ENCODE data around the gene VWA5B1.
"Not testable (repeated sequence)": the region's sequence is repeated elsewhere in the genome, so short reads cannot be mapped to it uniquely, and the experiment has no call there.

VWA5B1 gene, protein sequence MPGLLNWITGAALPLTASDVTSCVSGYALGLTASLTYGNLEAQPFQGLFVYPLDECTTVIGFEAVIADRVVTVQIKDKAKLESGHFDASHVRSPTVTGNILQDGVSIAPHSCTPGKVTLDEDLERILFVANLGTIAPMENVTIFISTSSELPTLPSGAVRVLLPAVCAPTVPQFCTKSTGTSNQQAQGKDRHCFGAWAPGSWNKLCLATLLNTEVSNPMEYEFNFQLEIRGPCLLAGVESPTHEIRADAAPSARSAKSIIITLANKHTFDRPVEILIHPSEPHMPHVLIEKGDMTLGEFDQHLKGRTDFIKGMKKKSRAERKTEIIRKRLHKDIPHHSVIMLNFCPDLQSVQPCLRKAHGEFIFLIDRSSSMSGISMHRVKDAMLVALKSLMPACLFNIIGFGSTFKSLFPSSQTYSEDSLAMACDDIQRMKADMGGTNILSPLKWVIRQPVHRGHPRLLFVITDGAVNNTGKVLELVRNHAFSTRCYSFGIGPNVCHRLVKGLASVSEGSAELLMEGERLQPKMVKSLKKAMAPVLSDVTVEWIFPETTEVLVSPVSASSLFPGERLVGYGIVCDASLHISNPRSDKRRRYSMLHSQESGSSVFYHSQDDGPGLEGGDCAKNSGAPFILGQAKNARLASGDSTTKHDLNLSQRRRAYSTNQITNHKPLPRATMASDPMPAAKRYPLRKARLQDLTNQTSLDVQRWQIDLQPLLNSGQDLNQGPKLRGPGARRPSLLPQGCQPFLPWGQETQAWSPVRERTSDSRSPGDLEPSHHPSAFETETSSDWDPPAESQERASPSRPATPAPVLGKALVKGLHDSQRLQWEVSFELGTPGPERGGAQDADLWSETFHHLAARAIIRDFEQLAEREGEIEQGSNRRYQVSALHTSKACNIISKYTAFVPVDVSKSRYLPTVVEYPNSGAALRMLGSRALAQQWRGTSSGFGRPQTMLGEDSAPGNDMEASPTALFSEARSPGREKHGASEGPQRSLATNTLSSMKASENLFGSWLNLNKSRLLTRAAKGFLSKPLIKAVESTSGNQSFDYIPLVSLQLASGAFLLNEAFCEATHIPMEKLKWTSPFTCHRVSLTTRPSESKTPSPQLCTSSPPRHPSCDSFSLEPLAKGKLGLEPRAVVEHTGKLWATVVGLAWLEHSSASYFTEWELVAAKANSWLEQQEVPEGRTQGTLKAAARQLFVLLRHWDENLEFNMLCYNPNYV

DNA sequence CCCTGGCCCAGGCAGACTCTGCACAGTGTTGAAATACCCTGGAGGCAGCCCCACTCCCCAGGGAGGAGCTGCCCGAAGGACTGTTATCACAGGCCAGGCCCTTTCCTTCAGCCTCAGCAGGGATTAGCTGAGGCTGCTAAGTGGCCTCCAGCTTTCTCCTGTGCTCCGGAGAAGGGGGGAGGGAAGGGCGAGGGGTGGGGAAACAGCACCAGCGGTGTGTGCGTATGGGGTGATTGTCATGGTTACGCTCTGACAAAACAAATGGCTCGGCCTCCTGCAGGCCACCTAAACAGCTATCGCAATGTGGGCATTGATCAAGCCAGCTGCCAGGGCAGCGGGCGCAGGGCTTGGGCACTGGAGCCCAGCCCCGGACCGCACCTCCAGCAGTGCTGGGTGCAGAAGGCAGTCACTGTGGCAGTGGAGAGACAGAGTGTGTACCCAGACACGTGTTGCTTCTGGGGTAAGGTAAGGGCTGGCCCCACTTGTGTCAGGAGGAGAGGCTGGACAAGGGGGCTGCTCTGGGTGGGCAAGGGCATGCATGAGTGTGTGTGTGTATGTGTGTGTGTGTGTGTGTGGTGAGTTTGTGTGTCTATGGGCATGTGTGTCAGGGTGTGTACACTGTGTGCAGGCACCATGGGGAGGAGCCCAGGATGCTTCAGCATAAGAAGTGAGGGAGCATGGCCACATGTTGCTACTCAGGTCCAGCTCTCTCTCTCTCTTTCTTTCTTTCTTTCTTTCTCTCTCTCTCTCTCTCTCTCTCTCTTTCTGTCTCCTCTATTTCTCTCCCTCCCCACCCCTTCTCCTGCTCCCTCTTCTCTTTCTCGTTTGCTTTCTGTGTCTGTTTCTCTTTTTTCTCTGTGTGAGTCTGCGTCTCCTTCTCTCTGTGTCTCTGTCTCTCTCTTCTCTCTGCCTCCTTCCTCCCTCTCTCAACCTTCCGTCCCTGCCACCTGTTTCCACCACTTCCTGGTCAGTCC is at the start of gene VWA5B1:
Gene VWA5B1 (plus strand): TSS at position 252 of the 974 bp plus-strand sequence. CDS start 19,727 bp downstream, outside the sequence.
- DNase-seq: no peak

DNA sequence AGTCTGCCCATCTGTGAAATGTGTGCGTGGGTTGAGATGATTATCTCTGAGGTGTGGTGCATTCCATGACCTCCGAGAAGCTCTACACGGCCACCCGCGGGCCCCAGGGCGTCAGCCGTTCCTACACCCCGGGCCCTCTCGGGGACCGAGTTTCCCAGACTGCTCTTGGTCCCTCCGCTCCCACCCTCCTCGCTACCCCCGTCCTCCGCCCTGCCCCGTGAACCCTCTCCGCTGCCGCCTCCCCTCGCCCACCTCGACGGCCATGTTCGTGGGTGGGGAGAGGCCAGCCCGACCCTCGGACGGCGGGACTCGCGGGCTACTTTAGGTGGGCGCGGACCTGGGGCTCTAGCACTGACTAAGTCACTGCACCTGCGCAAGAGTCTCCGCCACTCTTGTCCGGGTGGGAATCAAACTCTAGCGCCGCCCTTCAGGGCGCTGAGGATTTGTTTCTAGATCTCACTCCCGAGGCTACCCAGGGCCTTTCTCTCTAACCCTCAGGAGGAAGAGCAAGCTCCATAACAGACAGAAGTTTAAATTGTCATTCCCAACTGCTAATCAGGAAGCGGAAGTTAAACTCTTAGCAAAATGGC is 47.7 kb upstream of the VWA5B1 start:
- DNase-seq: no peak

DNA sequence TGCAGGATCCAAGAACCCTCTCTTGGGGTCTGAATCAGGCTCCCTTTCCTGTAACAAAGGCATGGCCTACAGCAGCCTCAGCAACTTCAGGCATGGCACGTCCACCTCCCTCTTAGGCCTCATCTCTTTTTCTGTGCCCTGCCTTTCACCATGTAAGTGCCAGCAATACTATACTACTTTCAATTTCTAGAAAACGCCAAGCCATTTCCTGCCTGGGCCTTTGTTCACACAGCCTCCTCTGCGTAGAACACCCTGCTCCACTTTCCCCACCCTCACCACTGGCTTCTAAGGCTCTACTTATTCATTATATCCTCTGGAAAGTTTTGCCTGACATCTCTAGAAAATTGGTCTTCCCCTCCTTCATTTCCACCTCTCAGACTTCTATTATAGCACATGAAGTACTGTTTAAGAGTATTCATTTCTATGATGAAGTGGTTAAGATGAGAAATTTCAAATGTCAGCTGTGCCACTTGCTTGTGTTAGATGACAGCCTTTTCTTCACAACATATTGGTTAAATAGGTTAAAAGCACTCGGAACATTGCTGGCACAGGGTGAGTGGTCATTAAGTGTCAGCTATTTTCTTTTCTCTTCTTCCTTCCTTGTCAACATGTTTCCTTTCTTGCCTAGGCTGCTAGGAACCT is 41.6 kb upstream of the VWA5B1 start:
- no peak for DNase-seq

DNA sequence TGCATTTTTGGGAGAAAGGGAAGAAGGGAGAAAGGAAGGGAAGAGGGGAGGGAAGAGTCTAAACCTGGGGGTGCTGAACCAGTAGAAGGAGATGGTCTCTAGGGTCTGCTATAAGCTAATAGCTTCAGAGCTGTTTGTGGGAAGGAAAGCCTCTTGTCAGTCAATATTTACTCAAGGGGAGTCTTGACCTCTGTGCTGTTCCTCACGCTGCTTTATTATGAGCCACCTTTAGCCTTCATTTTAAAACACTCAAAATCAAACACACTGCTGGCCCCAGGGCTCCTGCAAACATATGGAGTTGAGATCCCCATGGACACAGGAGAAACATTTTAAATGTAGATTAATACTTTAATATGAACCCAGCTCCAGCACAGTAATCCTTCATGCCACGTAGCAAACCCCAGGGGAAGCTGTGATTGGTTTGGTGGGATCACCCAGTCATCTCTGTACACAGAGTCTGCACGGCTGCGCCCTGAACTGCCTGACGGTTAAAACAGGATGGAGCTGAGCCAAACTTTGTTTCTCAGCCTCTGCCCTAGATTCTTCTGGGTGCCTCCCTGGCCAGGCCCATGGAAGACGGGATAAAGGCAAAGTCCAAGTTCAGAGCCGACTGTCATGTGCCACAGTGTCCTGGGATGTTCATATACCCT is 40.2 kb upstream of the VWA5B1 start:
- no peak for DNase-seq

DNA sequence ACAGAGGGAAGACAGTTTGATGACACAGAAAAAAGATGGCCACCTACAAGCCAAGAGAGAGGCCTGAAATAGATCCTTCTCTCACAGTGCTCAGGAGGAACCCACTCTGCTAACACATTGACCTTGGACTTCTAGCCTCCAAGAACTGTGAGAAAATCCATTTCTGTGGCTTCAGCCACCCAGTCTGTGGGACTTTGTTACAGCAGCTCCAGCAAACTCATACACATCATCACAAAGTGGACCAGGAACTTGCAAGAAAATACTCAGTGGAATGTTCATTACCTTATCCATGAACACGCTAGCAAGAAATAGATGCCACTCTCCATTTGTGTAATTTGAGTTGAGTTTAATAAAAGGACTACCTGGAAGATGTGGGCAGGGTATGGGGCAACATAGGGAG is 38.1 kb upstream of the VWA5B1 start:
- no peak for DNase-seq

DNA sequence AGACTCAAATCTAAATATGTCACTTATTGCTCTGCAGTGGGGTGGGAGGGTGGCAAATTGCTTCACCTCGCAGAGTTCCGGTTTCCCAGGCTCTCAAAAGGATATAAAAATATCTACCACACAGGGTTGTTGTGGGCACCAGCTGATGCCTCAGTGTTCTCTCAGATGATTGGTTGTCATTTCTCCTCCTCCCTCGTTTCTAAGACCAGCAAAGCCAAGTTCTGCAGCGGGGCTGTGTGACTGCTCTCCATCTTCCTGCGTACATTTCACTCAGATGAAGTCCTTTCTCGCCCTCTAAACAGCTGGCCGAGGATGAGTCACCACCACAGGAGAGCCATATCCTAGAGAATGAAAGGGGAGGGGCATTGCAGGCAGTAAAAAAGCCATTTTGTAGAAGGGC is 35.0 kb upstream of the VWA5B1 start:
- no peak for DNase-seq

DNA sequence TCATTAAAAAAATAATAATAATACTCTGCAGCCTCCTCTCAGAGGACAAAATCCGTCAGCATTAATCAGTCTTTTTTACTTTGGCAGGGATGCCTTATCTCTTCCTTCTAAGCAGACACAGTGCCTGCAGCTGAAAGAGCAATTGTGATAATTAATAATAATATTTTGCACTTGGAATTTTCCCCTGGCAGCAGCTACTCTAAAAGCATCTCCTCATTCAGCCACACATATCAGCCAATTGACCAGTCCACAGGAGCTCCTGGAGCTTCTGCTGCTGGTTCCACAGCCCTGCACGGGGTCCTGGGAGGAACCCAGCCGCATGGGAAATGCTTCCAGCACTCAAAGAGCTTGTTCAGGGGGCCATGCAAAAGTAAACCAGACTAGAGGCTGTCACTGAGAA is 31.0 kb upstream of the VWA5B1 start:
- no peak for DNase-seq

DNA sequence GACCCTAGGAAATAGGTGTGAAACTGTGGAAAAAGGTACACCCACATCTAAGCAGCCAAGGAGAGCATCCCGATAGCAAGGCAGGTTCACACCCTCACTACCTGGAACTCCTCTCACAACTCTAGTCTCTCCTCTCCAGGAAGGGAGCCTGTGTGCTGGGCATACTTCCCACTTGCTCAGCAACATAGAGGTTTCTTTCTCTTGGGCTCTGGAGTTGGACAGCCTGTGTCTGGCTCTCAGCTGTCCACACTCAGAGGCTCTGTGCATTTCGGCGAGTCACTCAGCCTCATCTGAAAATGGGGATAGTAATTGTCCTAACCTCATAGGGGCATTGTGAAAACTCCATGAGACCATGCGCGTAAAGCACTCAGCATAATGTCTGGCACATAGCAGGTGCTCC is 29.6 kb upstream of the VWA5B1 start:
- no peak for DNase-seq

DNA sequence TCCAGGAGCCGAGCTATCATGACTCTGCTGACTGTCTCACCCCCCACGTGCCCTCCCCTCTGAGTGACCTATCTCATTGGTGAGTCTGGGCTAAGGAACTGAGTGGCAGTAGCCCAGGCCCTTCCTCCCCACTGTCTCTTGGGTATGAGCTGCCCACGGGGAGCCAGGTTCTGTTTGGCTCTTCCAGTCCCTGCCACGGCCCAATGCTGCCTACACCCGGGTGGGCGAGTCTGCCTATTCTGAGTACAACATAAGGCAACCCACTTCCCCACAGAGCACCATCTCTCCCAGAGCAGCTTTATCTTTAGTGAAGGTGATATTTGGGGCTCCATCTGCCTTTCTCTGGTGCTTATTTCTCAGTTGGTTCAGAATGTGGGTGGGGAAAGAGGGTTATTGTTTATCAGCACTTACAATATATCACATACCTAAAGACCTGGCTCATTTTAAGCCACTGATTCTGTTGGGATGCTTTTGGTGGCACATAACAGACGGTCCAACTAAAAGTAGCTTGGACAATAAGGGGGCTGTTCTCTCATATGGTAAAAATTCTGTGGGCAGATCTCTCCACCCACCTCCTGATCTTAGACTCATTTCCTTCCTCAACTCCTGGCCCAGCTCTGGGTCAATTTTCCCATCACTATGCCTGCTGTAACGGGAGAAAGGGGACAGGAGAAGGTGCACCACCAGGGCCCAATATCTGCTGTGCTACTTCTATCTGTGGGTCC is 27.7 kb upstream of the VWA5B1 start:
- DNase-seq: no peak

DNA sequence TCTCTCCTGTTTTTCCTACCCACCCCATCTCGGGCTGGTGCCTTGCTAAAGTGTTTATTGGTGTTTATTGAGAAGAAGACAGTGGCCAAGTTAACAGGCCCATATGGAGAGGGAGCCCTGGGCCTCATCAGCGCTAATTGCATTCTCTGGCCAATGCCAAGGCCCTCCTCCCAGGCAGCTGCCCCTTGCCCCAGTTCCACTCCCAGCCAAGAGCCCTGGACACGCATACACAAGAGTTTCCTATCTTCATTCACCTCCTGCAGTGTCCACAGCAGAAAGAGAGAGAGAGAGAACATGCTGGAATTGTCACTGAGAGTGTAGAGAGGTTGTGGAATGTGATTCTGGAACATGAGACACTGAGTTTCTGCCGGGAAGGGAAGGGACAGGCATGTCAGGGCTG is 25.4 kb upstream of the VWA5B1 start:
- DNase-seq: no peak

DNA sequence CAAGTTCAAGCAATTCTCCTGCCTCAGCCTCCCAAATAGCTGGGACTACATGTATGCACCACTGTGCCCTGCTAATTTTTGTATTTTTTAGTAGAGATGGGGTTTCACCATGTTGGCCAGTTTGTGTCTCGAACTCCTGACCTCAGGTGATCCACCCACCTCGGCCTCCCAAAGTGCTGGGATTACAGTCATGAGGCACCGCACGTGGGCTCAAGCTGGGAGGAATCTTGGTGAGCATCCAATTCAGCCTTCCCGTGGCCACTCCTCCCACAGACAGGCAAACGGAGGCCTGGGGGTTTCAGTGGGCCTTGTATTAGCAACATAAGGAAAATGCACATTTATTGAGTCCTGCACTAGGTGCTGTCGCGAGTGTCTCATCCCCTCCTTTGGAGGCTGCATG is 24.5 kb upstream of the VWA5B1 start:
- DNase-seq: no peak

DNA sequence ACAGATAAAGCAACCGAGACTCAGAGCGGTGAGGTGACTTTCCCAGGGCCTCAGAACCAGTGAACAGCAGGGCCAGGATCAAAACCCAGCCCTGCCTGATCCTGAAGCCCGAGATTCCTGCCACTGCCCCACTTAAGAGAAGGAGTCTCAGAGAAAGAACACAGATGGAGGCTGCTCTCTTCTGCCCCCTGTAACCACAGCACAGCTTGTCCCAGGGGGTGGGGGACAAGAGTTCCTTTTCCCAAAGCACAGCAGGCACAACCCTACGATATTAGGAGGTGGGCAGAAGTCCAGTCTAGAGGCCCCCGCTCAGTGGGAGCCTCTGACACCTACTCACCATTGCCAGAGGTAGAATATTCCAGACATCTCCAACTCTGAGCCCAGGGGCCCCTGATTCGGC is 24.0 kb upstream of the VWA5B1 start:
- no peak for DNase-seq

DNA sequence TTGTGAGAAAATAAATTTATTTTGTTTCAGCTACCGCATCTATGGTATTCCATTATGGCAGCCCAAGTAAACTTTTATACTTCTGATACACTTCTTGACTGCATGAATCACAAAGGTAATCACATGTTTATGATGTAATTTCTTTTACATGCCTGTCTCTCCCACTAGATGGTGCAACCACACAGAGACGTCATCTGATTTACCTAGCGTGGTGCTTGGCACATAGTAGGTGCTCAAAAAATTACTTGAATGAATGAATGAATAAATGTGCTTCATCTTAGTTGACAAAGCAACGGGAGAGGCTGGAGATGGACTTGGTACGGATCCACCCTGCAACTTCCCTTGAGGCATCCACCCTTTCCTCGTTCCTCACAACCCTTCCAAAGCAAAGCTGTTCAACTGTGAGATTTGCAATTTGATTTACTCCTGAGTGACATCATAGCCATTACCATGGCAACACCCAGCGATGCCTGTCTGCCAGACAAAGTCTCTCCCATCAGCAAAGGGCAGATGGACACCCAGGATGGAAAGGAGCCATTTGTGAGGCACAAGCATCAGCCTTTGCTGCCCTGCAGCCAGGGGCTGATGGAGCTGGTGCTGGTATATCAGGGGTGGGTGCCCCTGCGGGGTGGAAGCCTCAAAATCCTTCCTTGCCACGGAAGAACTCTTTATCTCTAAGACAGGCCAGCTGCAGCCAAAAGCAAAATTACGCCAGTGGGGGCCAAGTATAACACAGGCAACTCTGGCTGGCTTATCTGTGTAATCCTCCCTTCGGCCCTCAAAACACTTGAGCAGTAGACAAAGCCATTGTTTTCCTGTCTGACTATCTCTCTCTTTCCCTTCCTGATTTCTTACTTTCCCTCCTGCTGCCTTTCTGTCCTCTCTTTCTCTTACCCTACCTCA is 18.9 kb upstream of the VWA5B1 start:
- DNase-seq: no peak

DNA sequence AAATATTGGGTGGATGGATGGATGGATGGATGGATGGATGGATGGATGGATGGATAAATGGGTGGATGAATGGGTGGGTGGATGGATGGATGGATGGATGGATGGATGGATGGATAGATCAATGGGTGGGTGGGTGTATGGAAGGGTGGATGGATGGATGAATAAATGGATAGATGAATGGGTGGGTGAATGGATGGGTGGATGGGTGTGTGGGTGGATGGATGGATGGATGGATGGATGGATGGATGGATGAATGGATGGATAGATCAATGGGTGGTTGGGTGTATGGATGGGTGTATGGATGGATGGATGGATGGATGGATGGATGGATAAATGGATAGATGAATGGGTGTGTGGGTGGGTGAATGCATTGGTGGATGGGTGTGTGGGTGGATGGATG is 17.0 kb upstream of the VWA5B1 start:
- DNase-seq: not testable (repeated sequence)

DNA sequence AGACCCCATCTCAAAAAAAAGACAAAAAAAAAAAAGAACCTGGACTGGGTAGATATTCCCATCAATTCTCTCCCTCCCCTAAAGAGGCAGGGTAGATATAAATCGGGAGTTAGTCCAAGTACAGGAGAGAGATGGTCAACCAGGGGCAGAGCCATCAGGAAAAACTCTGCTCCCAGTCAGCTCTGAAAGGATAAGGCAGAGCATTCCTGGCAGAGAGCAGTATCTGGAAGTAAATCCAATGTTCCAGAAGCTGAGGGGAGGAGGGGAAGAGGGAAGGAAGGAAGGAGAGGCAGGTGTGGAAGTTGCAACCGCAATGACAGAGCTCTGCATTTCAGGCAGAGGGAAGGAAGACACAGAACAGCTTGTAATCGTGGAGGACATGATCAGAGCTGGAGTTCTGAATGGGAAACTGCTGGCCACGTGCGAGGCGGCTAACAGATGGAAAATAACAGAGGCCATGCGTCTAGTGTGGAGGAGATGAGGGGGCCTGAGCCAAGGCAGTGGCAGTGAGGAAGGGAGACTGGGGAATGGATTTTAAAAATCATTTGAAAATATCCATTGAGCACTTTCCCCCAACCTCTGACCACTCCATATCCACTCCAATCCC is 15.3 kb upstream of the VWA5B1 start:
- no peak for DNase-seq

DNA sequence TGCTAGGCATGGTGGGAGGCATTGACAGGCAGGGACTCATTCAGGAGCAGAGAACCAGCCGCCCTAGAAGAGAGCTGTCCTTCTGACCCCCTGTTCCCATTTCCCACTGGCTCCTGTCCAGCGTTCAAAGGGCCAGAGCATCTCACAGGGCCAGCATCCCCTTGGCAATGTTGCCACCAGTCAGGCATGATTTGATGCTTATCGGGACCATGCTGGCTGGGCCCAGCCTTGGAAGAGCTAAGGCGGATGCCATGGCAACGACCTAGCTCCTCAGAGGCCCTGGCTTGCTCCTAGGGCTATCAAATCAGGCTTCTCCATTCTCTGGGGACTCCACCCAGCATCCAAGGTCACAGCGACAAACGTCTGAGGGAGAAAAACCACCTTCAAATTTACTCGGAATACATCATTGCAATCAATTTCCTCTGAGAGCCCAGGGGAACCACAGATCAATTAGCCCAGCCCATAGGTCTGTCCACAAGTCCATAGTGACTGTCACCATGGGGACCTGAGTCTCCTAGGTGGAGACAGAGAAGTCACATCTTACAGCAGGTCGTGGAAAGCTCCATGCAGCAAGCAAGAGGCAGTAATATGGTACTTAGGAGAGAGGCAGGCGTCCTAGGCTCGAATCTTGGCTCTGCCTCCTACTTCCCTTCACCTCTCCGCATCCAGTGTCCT is 14.1 kb upstream of the VWA5B1 start:
- no peak for DNase-seq

DNA sequence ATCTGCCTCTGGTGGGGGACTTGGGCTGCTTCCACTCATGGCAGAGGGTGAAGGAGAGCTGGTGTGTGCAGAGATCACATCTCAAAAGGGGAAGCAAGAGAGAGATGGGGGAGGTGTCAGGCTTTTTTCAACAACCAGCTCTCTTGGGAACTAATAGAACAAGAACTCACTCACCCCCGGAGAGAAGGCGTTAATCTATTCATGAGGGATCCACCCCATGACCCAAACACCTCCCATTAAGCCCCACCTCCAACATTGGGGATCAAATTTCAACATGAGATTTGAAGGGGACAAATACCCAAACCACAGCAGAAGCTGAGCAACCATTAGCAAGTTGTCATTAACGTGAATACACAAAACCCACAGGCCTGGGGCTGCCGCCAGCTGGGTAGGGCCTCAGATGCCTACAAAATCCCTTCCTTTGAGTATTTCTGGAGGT is 12.0 kb upstream of the VWA5B1 start:
- no peak for DNase-seq

DNA sequence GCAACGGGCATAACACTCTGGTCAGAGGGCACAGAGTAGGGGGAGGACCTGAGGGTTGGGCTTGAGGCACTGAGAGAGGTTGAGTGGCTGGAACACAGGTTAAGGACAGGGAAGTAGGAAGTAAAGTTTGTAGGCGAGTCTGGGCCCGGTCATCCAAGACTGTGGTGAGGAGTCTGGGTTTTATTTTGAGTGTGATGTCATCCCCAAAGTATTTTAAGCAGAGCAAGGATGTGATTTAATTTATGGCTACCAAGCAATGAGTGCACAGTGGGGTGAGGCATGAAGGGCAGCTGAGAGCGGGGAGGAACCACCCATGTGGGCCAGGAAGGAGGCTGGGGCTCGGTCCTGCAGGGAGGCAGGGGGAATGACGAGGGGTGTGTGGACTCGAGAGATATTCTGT is 11.2 kb upstream of the VWA5B1 start:
- no peak for DNase-seq

Measured in T1000 (cell line).